Measurements from ENCODE around the gene GNAO1.
"Not testable (repeated sequence)": the region's sequence is repeated elsewhere in the genome, so short reads cannot be mapped to it uniquely, and the experiment has no call there.

GNAO1 gene

GRCh38 chr16:56370185-56370874 lies 179.0 kb downstream of the GNAO1 start:
- DNase-seq = no peak

- no peak for DNase-seq
Observed at GRCh38 chr16:56370875-56371659, 179.8 kb downstream of the GNAO1 start.

GRCh38 chr16:56371660-56371937 lies 180.3 kb downstream of the GNAO1 start:
- DNase-seq = no peak

- no peak for DNase-seq
Observed at GRCh38 chr16:56372013-56372634, 180.8 kb downstream of the GNAO1 start.

GRCh38 chr16:56373003-56373402 lies 181.7 kb downstream of the GNAO1 start:
- no peak for DNase-seq

GRCh38 chr16:56375792-56376191 lies 184.5 kb downstream of the GNAO1 start:
- DNase-seq = not testable (repeated sequence)

GRCh38 chr16:56379044-56379443 lies 187.8 kb downstream of the GNAO1 start:
- not testable (repeated sequence) for DNase-seq

- not testable (repeated sequence) for DNase-seq
Observed at GRCh38 chr16:56380778-56381485, 189.6 kb downstream of the GNAO1 start.

- DNase-seq = no peak
Observed at GRCh38 chr16:56382459-56382858, 191.2 kb downstream of the GNAO1 start.

- no peak for DNase-seq
Observed at GRCh38 chr16:56382901-56383355, 191.6 kb downstream of the GNAO1 start.

GRCh38 chr16:56384074-56384721 lies 192.9 kb downstream of the GNAO1 start:
- no peak for DNase-seq

- DNase-seq = no peak
Observed at GRCh38 chr16:56387396-56387795, 196.1 kb downstream of the GNAO1 start.

- DNase-seq = no peak
Observed at GRCh38 chr16:56388209-56388608, 196.9 kb downstream of the GNAO1 start.

- DNase-seq = no peak
Observed at GRCh38 chr16:56389554-56389953, 198.3 kb downstream of the GNAO1 start.

GRCh38 chr16:56396724-56397123 lies 205.4 kb downstream of the GNAO1 start:
- not testable (repeated sequence) for DNase-seq

GRCh38 chr16:56399047-56399446 lies 207.8 kb downstream of the GNAO1 start:
- no peak for DNase-seq

GRCh38 chr16:56399486-56399885 lies 208.2 kb downstream of the GNAO1 start:
- DNase-seq = no peak

- DNase-seq = no peak
Observed at GRCh38 chr16:56400458-56400857, 209.2 kb downstream of the GNAO1 start.

GRCh38 chr16:56401482-56401881 lies 210.2 kb downstream of the GNAO1 start:
- DNase-seq = no peak

- no peak for DNase-seq
Observed at GRCh38 chr16:56405977-56406672, 214.8 kb downstream of the GNAO1 start.
